GM19467 (cell line): ENCODE measurements around the gene DEFB108B.
"Not testable (repeated sequence)": the region's sequence is repeated elsewhere in the genome, so short reads cannot be mapped to it uniquely, and the experiment has no call there.

Source experiments
- ATAC-seq: cut with Tn5 transposase; IDR thresholded peaks from one replicate; pipeline ENCODE4 v1.9.1; 2021; ENCODE audit warnings: mild to moderate bottlenecking, moderate library complexity; ENCODE audit not compliant: unreplicated experiment

Gene DEFB108B

GRCh38 chr11:71832811-71833210 lies at the start of gene DEFB108B:
Gene DEFB108B, plus strand, starts transcription at chr11:71833200. Its CDS starts 0 bp downstream, at chr11:71833200.
- ATAC-seq: not testable (repeated sequence)

GRCh38 chr11:71786114-71786847 lies 46.7 kb upstream of the DEFB108B start:
- ATAC-seq: peak; percentile 40

- ATAC-seq: peak; percentile 96
Measured at GRCh38 chr11:71786848-71787097, 46.2 kb upstream of the DEFB108B start.

DNA sequence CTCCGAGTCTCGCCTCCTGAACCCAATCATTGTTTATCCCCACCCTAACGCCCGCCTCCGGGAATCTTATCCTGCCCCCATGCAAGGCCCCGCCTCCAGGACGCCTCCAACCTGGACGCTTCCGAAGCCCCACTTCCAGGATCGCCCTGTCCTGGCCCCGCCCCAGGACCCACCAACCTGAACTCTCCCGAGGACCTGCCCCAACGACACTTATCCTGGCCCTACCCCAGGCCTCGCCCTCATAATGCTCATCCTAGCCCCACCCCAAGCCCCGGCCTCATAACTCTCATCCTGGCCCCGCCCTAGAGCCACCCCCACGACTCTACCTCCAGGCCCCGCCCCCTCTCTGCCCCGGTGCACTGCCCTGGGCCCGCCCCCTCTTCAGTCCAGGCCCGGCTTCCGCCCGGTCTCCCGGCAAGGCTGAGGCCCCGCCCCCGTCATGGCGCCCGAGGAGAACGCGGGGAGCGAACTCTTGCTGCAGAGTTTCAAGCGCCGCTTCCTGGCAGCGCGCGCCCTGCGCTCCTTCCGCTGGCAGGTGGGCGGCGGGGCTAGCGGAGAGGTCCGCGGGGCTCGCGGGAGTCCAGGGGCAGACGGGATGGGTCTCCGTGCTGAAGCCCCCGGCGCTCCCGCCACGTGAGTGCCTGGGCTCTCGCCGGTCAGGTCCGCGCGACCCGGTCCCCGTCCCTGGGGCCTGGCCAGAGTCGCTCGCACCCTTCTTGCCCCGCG lies 45.7 kb upstream of the DEFB108B start:
- ATAC-seq: peak; percentile 77

DNA sequence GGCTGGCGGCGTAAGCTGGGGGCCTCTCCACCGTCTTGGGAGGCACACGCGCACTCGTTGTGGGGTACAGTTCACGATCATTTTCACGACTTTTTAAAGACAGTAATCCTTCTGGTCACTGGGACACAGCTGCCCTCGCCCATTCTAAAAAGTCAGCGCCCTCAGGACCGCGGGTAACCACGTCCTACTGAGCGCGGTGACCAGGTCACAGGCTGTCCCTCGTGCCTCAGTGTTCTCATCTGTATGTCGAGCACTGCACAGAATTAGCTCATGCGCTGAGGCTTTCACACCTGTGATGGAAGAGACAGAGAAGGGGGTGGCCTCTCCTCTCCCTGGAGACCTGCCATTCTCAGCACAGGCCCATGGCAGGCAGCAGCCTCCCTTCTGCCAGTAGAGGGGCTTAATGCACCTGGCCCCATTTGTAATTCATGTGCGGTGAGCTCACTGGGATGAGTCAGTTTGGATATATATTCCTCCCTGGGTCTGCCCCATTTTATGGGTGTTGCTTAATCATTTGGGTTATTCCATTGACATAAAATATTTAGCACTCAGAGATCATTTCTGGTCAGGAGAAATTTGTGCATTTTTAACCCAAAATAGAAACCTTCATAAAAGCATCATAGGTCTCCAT lies 45.1 kb upstream of the DEFB108B start:
- not testable (repeated sequence) for ATAC-seq

DNA sequence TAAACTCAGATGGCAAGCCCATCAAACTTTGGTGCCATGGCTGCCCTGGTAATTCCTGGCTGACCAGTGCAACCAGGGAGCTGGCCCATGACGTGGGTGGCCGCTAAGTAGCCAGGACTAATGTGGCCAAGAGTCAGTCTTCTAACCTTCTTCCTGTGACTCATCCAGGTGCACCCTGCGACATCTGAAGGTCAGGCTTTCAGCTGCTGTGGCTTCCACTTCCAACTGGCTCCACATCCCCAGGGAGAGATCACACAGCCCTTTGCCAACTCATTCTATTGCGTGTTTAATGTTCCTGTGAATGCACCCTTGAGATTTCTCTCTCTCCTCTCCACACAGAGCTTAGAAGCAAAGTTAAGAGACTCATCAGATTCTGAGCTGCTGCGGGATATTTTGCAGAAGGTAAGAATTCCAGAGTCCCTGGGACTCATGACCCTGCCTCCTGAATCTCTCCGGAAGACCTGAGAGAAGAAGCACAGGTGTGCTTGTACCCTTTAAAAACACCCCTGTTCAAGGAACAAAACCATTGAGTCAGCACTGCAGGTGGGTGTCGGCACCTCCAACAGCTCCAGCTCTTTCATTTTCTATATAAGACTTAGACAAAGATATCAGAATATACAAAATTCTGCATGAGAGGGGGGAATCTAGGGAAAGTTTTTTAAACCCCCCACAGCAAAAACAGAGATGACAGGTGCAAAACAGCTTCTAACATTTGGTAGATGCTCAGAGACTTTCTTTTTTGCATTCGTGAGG lies 43.4 kb upstream of the DEFB108B start:
- ATAC-seq: not testable (repeated sequence)

DNA sequence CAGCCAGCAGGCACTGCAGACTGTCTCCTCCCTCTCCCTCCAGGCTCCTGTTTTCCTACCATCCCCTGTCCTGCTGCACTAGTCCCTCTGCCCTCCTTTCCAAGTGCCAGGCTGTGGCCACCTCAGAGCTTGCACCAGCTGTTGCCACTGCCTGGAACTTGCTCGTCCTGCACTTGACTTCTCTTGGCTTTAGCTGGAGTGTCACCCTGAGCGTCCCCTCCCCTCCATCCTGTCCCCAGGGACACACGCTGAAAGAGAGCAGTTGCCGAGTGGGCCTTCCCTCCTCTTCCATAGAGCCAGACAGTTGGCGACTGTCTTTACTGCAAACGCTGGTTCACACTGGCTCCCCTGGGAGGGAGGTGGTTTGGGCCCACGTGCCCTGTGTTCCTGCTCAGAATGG lies 41.9 kb upstream of the DEFB108B start:
- ATAC-seq: not testable (repeated sequence)

GRCh38 chr11:71792621-71793235 lies 40.3 kb upstream of the DEFB108B start:
- not testable (repeated sequence) for ATAC-seq

- ATAC-seq: not testable (repeated sequence)
Measured at GRCh38 chr11:71794386-71795040, 38.5 kb upstream of the DEFB108B start.

GRCh38 chr11:71795236-71795635 lies 37.8 kb upstream of the DEFB108B start:
- not testable (repeated sequence) for ATAC-seq

- ATAC-seq: not testable (repeated sequence)
Measured at GRCh38 chr11:71796016-71796415, 37.0 kb upstream of the DEFB108B start.

DNA sequence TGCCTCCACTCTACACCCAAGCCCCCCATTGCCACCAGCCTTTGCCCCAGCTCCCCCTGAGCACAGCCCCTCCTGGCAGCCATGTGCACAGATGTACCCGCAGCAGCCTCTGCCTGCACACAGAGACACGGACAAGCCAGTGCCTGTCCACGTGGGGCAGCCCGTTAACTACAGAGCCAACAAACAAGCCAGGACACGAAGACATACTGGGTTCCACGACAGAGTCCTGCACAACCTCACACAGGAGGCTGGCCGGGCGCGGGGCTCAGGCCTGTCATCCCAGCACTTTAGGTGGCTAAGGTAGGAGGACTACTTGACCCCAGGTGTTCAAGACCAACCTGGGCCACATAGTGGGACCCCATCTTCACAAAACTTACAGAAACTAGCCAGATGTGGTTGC lies 36.2 kb upstream of the DEFB108B start:
- ATAC-seq: not testable (repeated sequence)

GRCh38 chr11:71799556-71800128 lies 33.4 kb upstream of the DEFB108B start:
- not testable (repeated sequence) for ATAC-seq

GRCh38 chr11:71800335-71800953 lies 32.6 kb upstream of the DEFB108B start:
- ATAC-seq: not testable (repeated sequence)

DNA sequence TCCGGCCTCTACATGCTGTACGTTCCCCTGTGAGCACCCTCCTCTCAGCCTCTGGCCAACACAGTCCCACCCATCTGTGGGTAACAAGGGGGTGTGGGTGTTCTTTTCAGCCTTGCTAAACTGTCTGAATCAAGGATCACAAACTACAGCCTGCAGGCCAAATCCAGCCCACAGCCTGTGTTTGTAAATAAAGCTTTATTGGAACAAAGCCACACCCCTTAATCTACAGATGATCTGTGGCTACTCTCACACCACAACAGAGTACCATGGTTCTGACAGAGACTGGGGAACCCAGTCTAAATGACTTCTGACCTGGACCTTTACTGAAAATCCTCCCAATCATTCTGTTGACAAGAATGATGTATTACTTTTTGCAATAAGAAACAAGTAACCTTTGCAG lies 32.0 kb upstream of the DEFB108B start:
- not testable (repeated sequence) for ATAC-seq

DNA sequence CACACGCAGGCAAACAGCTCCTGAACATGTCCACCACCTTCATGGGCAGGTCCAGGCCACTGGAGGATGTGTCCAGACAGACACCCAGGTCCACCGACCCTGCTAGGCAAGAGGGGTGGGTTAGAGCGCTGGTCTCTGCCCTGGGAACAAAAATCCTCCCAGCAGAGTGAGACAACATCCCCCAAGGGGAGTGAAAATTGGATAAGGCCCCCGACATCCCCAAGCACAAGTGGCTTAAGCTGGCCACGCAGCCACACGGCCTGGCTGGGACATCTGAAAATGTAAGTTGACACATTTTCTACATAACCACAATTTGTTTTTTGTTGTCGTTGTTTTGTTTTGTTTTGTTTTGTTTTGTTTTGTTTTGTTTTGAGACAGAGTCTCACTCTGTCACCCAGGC lies 30.1 kb upstream of the DEFB108B start:
- ATAC-seq: not testable (repeated sequence)

GRCh38 chr11:71804158-71804947 lies 28.6 kb upstream of the DEFB108B start:
- not testable (repeated sequence) for ATAC-seq

DNA sequence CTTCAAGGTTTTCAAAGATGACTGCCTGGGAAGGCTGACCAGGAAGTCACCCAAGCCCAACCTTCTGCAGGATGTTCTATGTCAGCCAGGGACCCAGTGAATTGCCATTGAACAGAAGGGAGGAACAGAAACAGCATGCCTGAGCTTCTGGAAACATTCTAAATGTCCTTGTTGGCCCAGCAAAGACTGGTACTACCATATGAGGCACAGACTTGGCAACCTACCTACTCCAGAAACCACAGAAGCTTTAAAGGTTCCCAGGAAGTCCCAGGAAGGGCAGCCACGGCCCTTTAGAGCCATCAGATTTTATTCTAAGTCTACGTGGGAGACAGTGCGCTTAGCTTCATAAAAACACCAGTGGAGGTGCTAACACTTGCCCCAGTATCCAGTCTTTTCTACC lies 20.5 kb upstream of the DEFB108B start:
- ATAC-seq: not testable (repeated sequence)
